ENCODE results near the gene SRP14.

The SRP14 gene

GRCh38 chr15:40058476-40059140 is 19.6 kb upstream of the SRP14 start:
- Histone ChIP-seq H3K4me3 (ENCODE audit: insufficient read depth, low read depth, low read length, poor library complexity, severe bottlenecking) (no peak overlapping the region), H3K36me3 (ENCODE audit: control insufficient read depth, insufficient read depth, low read length) (no peaks in the 10 kb centered on the region), H3K27ac (ENCODE audit: insufficient read depth, low read length, poor library complexity, severe bottlenecking) (no peak overlapping the region), H3K27me3 (replicated peaks; ENCODE audit: control insufficient read depth, insufficient read depth, low read length, poor library complexity, severe bottlenecking) (no peaks in the 10 kb centered on the region), H3K9me3 (ENCODE audit: control insufficient read depth, low read length) (no peaks in the 10 kb centered on the region), H3K4me1 (ENCODE audit: control insufficient read depth, insufficient read depth, low read length, poor library complexity, severe bottlenecking) (peaks cover 24% of the 10 kb centered on the region)
- no peak for DNase-seq

DNA sequence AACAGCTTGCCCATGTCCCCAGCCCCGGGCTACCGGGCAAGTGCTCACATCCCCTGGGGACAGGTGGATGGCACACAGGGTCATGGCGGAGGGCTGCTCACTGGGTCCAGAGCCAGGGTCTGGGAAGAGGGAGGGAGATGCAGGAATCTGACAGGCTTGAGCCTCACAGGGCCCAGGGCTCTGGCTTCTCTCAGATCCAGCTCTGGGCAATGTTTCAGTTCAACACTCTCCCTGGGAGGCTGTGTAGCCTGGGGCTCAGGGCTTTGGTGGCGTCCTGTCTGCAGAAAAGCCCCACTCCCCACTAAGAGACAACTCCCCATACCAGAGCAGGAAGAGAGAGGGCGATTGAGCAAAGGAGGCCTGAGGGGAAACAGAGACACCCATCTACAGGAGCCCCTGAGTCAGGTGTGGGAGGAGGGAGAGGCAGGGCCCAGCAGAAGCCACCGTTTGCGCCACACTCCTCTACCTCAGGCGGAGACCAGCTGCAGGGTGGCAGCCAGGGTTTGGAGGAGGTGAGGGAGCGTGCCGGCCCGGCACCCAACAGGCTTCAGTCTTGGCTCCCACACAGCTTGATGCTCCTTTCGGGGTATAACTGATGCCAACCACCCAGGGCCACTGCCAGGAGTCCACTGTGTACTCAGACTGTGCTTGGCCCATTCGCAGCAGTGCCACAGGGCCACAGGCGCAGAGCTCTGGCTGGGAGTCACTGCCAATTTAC is 16.8 kb upstream of the SRP14 start:
- H3K4me1 ChIP-seq (ENCODE audit: control insufficient read depth, insufficient read depth, low read length, poor library complexity, severe bottlenecking), result peaks cover 24% of the 10 kb centered on the region
- DNase-seq, result no peak
- no peaks in the 10 kb centered on the region for H3K36me3 ChIP-seq (ENCODE audit: control insufficient read depth, insufficient read depth, low read length)
- no peaks in the 10 kb centered on the region for H3K27me3 ChIP-seq (replicated peaks; ENCODE audit: control insufficient read depth, insufficient read depth, low read length, poor library complexity, severe bottlenecking)
- no peak overlapping the region for H3K4me3 ChIP-seq (ENCODE audit: insufficient read depth, low read depth, low read length, poor library complexity, severe bottlenecking)
- no peaks in the 10 kb centered on the region for H3K9me3 ChIP-seq (ENCODE audit: control insufficient read depth, low read length)
- no peak overlapping the region for H3K27ac ChIP-seq (ENCODE audit: insufficient read depth, low read length, poor library complexity, severe bottlenecking)

- Histone ChIP-seq H3K27me3 (replicated peaks; ENCODE audit: control insufficient read depth, insufficient read depth, low read length, poor library complexity, severe bottlenecking) (no peaks in the 10 kb centered on the region), H3K4me3 (ENCODE audit: insufficient read depth, low read depth, low read length, poor library complexity, severe bottlenecking) (no peak overlapping the region)
These were observed 16.0 kb upstream of the SRP14 start for GRCh38 chr15:40054855-40055575.

DNA sequence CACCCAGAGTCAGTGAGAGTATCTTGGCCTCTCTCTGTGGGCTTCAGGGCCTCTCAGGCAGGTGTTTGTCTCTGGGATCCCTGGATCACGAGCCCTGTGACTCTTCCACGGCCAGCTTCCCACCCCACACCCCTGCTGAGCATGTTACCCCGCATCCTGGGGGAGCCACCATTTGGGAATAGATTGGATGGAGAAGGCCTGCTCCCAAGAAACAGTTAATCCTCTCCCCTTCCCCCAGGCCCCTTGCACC is 15.5 kb upstream of the SRP14 start:
- no peaks in the 10 kb centered on the region for H3K27me3 ChIP-seq (replicated peaks; ENCODE audit: control insufficient read depth, insufficient read depth, low read length, poor library complexity, severe bottlenecking)
- H3K4me1 ChIP-seq (ENCODE audit: control insufficient read depth, insufficient read depth, low read length, poor library complexity, severe bottlenecking), result peaks cover 24% of the 10 kb centered on the region
- no peak for DNase-seq
- no peak overlapping the region for H3K4me3 ChIP-seq (ENCODE audit: insufficient read depth, low read depth, low read length, poor library complexity, severe bottlenecking)
- H3K9me3 ChIP-seq (ENCODE audit: control insufficient read depth, low read length), result no peaks in the 10 kb centered on the region
- no peaks in the 10 kb centered on the region for H3K36me3 ChIP-seq (ENCODE audit: control insufficient read depth, insufficient read depth, low read length)
- H3K27ac ChIP-seq (ENCODE audit: insufficient read depth, low read length, poor library complexity, severe bottlenecking), result no peak overlapping the region

More at GRCh38 chr15:40054855-40055575, 16.0 kb upstream of the SRP14 start:
- Histone ChIP-seq H3K36me3 (ENCODE audit: control insufficient read depth, insufficient read depth, low read length) (no peaks in the 10 kb centered on the region), H3K4me1 (ENCODE audit: control insufficient read depth, insufficient read depth, low read length, poor library complexity, severe bottlenecking) (peaks cover 24% of the 10 kb centered on the region), H3K27ac (ENCODE audit: insufficient read depth, low read length, poor library complexity, severe bottlenecking) (no peak overlapping the region), H3K9me3 (ENCODE audit: control insufficient read depth, low read length) (no peaks in the 10 kb centered on the region)
- DNase-seq, result no peak

DNA sequence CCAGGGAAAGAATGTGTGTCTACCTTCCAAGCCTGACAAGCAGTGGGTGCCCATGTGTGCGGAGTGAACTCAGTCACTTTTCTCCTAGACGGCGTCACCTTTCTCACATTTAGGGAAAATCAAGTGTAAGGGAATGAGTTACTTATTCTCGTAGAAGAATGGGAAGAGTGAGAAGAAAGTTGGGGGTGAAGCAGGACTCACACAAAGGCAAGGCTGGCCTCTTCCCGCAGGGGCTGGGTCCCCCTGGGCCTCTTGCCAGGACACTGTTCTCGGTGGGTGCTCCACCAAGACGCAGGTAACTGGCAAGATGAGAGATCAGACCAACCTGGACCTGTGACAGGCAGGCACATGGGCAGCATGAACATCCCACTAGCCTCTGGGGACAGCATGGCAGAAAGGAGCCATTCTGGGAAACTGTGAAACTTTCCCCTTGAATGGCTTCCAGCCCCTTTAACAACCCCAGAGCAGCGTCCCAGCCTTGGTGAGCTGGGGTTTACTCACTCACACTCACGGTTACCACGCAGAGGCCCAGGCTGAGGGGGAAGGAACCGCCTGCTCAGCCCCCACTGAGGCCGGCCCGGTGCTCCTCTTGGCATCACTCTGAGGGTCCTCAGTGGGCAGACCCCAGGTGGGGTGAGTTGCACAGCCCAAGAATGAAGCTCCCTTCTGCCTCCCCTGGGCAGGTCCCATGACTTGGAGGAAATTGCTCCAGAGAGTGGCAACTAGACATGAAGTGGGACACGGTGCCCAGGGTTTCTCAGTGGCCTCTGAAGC is 15.0 kb upstream of the SRP14 start:
- no peak overlapping the region for H3K27ac ChIP-seq (ENCODE audit: insufficient read depth, low read length, poor library complexity, severe bottlenecking)
- H3K27me3 ChIP-seq (replicated peaks; ENCODE audit: control insufficient read depth, insufficient read depth, low read length, poor library complexity, severe bottlenecking), result no peaks in the 10 kb centered on the region
- no peaks in the 10 kb centered on the region for H3K36me3 ChIP-seq (ENCODE audit: control insufficient read depth, insufficient read depth, low read length)
- H3K4me1 ChIP-seq (ENCODE audit: control insufficient read depth, insufficient read depth, low read length, poor library complexity, severe bottlenecking), result peaks cover 27% of the 10 kb centered on the region
- H3K4me3 ChIP-seq (ENCODE audit: insufficient read depth, low read depth, low read length, poor library complexity, severe bottlenecking), result no peak overlapping the region
- DNase-seq, result no peak
- no peaks in the 10 kb centered on the region for H3K9me3 ChIP-seq (ENCODE audit: control insufficient read depth, low read length)

DNA sequence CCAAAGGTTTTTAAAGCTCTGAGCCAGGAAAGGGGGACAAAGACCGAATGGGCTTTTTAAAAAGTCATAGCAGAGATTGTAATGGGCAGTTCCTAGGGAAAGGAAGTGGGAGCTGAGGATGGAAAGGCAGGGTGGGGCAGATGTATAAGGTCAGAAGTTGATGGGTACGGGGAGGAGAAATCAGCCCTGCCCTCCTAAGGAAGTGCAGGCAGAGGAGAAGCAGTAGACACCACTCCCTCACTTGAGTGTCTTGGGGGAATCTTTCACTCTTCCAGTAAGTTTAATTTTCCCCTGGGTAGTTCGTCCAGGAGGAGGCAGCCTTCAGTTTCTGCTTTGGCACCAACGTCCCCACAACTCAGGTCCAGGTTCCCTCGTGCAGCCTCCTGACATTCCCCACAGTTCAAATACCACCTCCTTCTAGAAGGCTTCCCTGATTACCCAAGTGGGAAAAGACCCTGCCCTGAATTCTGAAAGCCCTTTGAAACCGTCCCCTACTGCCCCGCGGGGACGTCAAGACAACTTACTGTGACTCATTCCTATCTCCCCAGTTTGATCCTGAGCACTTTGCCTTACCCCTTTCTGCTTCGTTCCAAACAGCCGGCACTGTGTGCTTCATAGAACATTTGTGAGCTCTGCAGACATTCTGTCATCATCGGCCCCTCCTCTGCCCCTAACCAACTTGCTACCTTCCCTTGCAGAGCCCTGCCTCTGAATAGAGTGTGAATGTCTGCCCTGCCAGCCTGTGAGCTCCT is 14.3 kb upstream of the SRP14 start:
- Histone ChIP-seq H3K27ac (ENCODE audit: insufficient read depth, low read length, poor library complexity, severe bottlenecking) (no peak overlapping the region), H3K4me1 (ENCODE audit: control insufficient read depth, insufficient read depth, low read length, poor library complexity, severe bottlenecking) (peaks cover 35% of the 10 kb centered on the region), H3K36me3 (ENCODE audit: control insufficient read depth, insufficient read depth, low read length) (no peaks in the 10 kb centered on the region), H3K4me3 (ENCODE audit: insufficient read depth, low read depth, low read length, poor library complexity, severe bottlenecking) (no peak overlapping the region), H3K9me3 (ENCODE audit: control insufficient read depth, low read length) (no peaks in the 10 kb centered on the region), H3K27me3 (replicated peaks; ENCODE audit: control insufficient read depth, insufficient read depth, low read length, poor library complexity, severe bottlenecking) (no peaks in the 10 kb centered on the region)
- no peak for DNase-seq

GRCh38 chr15:40052604-40053003 is 13.6 kb upstream of the SRP14 start:
- no peaks in the 10 kb centered on the region for H3K36me3 ChIP-seq (ENCODE audit: control insufficient read depth, insufficient read depth, low read length)
- H3K27me3 ChIP-seq (replicated peaks; ENCODE audit: control insufficient read depth, insufficient read depth, low read length, poor library complexity, severe bottlenecking), result no peaks in the 10 kb centered on the region
- no peak overlapping the region for H3K4me3 ChIP-seq (ENCODE audit: insufficient read depth, low read depth, low read length, poor library complexity, severe bottlenecking)
- H3K9me3 ChIP-seq (ENCODE audit: control insufficient read depth, low read length), result no peaks in the 10 kb centered on the region
- H3K4me1 ChIP-seq (ENCODE audit: control insufficient read depth, insufficient read depth, low read length, poor library complexity, severe bottlenecking), result peaks cover 39% of the 10 kb centered on the region
- H3K27ac ChIP-seq (ENCODE audit: insufficient read depth, low read length, poor library complexity, severe bottlenecking), result no peak overlapping the region
- no peak for DNase-seq

DNA sequence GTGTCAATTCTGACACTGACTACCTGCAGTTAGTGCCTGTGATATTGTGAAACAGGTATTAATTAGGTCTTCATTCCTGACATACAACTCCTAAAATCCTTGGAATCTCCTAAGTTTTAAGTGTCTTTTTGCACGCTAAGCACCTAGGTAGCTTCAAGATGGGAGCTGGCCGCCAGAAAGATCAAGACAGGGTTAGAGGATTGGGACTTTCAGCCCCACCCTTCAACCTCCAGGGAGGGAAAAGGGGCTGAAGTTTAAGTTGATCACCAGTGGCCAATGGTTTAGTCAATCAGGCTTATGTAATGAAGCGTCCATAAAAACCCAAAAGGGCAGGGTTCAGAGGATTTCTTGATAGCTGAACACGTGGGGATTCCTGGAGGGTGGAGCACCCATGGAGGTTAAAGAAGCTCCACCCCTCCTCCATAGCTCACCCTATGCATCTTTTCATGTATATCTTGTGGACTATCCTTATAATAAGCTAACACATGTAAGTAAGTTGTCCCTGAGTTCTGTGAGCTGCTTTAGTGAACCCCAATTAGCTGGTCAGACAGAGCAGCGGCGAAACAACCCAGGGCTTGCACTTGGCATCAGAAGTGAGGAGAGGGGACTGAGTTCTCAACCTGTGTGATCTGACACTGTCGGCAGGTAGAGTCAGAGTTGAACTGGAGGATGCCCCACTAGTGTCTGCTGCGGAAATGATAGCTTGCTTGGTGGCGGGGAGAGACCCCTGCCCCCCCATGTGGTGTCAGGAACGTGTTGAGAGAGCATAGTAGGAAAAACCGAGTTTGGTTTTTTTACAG is 12.8 kb upstream of the SRP14 start:
- H3K27ac ChIP-seq (ENCODE audit: insufficient read depth, low read length, poor library complexity, severe bottlenecking), result no peak overlapping the region
- no peaks in the 10 kb centered on the region for H3K9me3 ChIP-seq (ENCODE audit: control insufficient read depth, low read length)
- no peak overlapping the region for H3K4me3 ChIP-seq (ENCODE audit: insufficient read depth, low read depth, low read length, poor library complexity, severe bottlenecking)
- no peaks in the 10 kb centered on the region for H3K36me3 ChIP-seq (ENCODE audit: control insufficient read depth, insufficient read depth, low read length)
- H3K4me1 ChIP-seq (ENCODE audit: control insufficient read depth, insufficient read depth, low read length, poor library complexity, severe bottlenecking), result peaks cover 46% of the 10 kb centered on the region
- no peak for DNase-seq
- H3K27me3 ChIP-seq (replicated peaks; ENCODE audit: control insufficient read depth, insufficient read depth, low read length, poor library complexity, severe bottlenecking), result no peaks in the 10 kb centered on the region
